ENCODE measurements around the gene SLC16A8. TPM values are rescaled to one million over a fixed set of nuclear protein-coding genes. Genes with fewer than 3 reads are reported as not detected.
"Not testable (repeated sequence)": the region's sequence is repeated elsewhere in the genome, so short reads cannot be mapped to it uniquely, and the experiment has no call there.

Gene SLC16A8
- total RNA-seq, 1 experiment from 2014 or later, result not detected

- no peak overlapping the region for H3K4me3 Mint-ChIP-seq (ENCODE audit: low read depth, unreplicated experiment)
- no TSS peak for BruUV-seq (replicated peaks)
- no peaks in the 10 kb centered on the region for H3K27me3 Mint-ChIP-seq (ENCODE audit: unreplicated experiment)
- peaks cover 18% of the 10 kb centered on the region for H3K36me3 Mint-ChIP-seq (ENCODE audit: insufficient read depth, unreplicated experiment)
- CTCF ChIA-PET, result no interaction called here
- H3K4me1 Mint-ChIP-seq (ENCODE audit: low read depth, unreplicated experiment), result no peaks in the 10 kb centered on the region
- no peak for TF ChIP-seq CTCF (IDR thresholded peaks at IDR 0.05; ENCODE audit: unreplicated experiment)
- intact Hi-C loops (cut with micrococcal nuclease; ENCODE audit: unreplicated experiment), result no loop called here
- DNase-seq, result no peak
- no peaks in the 10 kb centered on the region for H3K9me3 Mint-ChIP-seq (ENCODE audit: low read depth, unreplicated experiment)
- no peak overlapping the region for H3K27ac Mint-ChIP-seq (ENCODE audit: unreplicated experiment)
Observed at GRCh38 chr22:38122616-38123015, 38.6 kb upstream of the SLC16A8 start.

- BruUV-seq (replicated peaks), result no TSS peak
- CTCF ChIA-PET, result no interaction called here
- no peak for TF ChIP-seq CTCF (IDR thresholded peaks at IDR 0.05; ENCODE audit: unreplicated experiment)
- Mint-ChIP-seq H3K4me3 (ENCODE audit: low read depth, unreplicated experiment) (no peak overlapping the region), H3K27ac (ENCODE audit: unreplicated experiment) (no peak overlapping the region), H3K27me3 (ENCODE audit: unreplicated experiment) (no peaks in the 10 kb centered on the region), H3K9me3 (ENCODE audit: low read depth, unreplicated experiment) (no peaks in the 10 kb centered on the region), H3K4me1 (ENCODE audit: low read depth, unreplicated experiment) (no peaks in the 10 kb centered on the region), H3K36me3 (ENCODE audit: insufficient read depth, unreplicated experiment) (peaks cover 20% of the 10 kb centered on the region)
- intact Hi-C loops (cut with micrococcal nuclease; ENCODE audit: unreplicated experiment), result no loop called here
- no peak for DNase-seq
Observed at GRCh38 chr22:38120359-38121110, 36.6 kb upstream of the SLC16A8 start.

GRCh38 chr22:38118747-38119146 lies 34.8 kb upstream of the SLC16A8 start:
- H3K27me3 Mint-ChIP-seq (ENCODE audit: unreplicated experiment); BruUV-seq (replicated peaks); CTCF ChIA-PET; H3K9me3 Mint-ChIP-seq (ENCODE audit: low read depth, unreplicated experiment); H3K4me3 Mint-ChIP-seq (ENCODE audit: low read depth, unreplicated experiment); H3K27ac Mint-ChIP-seq (ENCODE audit: unreplicated experiment); DNase-seq: not testable (repeated sequence)
- intact Hi-C loops (cut with micrococcal nuclease; ENCODE audit: unreplicated experiment), result loop anchor here (10.0 kb wide), 1 partner anchor 46 kb away; no protein-coding TSS in a partner anchor
- Mint-ChIP-seq H3K36me3 (ENCODE audit: insufficient read depth, unreplicated experiment) (peaks cover 21% of the 10 kb centered on the region), H3K4me1 (ENCODE audit: low read depth, unreplicated experiment) (peaks cover 11% of the 10 kb centered on the region)

GRCh38 chr22:38118182-38118581 lies 34.2 kb upstream of the SLC16A8 start:
- Mint-ChIP-seq H3K4me3 (ENCODE audit: low read depth, unreplicated experiment) (no peak overlapping the region), H3K27me3 (ENCODE audit: unreplicated experiment) (no peaks in the 10 kb centered on the region), H3K36me3 (ENCODE audit: insufficient read depth, unreplicated experiment) (peaks cover 21% of the 10 kb centered on the region), H3K4me1 (ENCODE audit: low read depth, unreplicated experiment) (peaks cover 13% of the 10 kb centered on the region), H3K27ac (ENCODE audit: unreplicated experiment) (no peak overlapping the region), H3K9me3 (ENCODE audit: low read depth, unreplicated experiment) (no peaks in the 10 kb centered on the region)
- no peak for TF ChIP-seq CTCF (IDR thresholded peaks at IDR 0.05; ENCODE audit: unreplicated experiment)
- no TSS peak for BruUV-seq (replicated peaks)
- intact Hi-C loops (cut with micrococcal nuclease; ENCODE audit: unreplicated experiment), result loop anchor here (10.0 kb wide), 1 partner anchor 47 kb away; no protein-coding TSS in a partner anchor
- CTCF ChIA-PET, result no interaction called here
- DNase-seq, result no peak

GRCh38 chr22:38117556-38117955 lies 33.6 kb upstream of the SLC16A8 start:
- intact Hi-C loops (cut with micrococcal nuclease; ENCODE audit: unreplicated experiment), result loop anchor here (10.0 kb wide), 1 partner anchor 47 kb away; no protein-coding TSS in a partner anchor
- H3K4me1 Mint-ChIP-seq (ENCODE audit: low read depth, unreplicated experiment), result peaks cover 20% of the 10 kb centered on the region
- not testable (repeated sequence) for H3K4me3 Mint-ChIP-seq (ENCODE audit: low read depth, unreplicated experiment); BruUV-seq (replicated peaks); DNase-seq; H3K27me3 Mint-ChIP-seq (ENCODE audit: unreplicated experiment); H3K27ac Mint-ChIP-seq (ENCODE audit: unreplicated experiment); H3K9me3 Mint-ChIP-seq (ENCODE audit: low read depth, unreplicated experiment)
- CTCF ChIA-PET, result interaction anchor here (0.7 kb wide), 1 partner anchor 1403 kb away, joined by 4 read pairs; the partner anchor contains the start of gene ATF4
- peaks cover 16% of the 10 kb centered on the region for H3K36me3 Mint-ChIP-seq (ENCODE audit: insufficient read depth, unreplicated experiment)

All from Calu3 (cell line).